PC-9 (cell line): ENCODE results near the gene ZNF784.

ENCODE experiments used
- EZH2 ChIP-seq: fragments of 200-600 bp; sonication (generic); IDR thresholded peaks from 2 replicates; pipeline ENCODE4 v1.8.0; 2017; ENCODE audit warnings: antibody characterized with exemption, low read depth
- TF ChIP-seq, protein P1 (sequence below): fragments of 200-600 bp; sonication (generic); conservative IDR thresholded peaks from 2 replicates; pipeline ENCODE4 v1.6.1; 2017; ENCODE audit warnings: mixed run types, antibody characterized with exemption, mild to moderate bottlenecking, moderate library complexity

DNA sequence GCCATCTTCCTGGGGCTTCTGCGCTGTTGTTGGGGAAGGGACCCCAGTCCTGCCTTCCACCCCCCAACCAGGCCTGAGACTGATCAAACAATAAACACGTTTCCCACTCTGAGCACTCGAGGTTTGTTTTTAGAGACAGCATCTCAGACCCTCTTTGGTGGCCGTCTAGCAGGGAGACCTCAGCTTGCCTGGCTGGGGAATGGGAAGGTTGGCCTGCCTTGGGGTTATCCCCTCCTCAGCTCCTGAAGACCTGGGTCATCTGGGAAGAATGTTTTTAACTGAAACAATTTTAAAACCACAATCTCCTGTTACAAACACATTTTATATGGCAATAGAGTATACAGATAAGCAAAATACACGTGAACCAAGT lies 21.1 kb upstream of the ZNF784 start:
- no peak for TF ChIP-seq EZH2
- TF ChIP-seq, protein P1, sequence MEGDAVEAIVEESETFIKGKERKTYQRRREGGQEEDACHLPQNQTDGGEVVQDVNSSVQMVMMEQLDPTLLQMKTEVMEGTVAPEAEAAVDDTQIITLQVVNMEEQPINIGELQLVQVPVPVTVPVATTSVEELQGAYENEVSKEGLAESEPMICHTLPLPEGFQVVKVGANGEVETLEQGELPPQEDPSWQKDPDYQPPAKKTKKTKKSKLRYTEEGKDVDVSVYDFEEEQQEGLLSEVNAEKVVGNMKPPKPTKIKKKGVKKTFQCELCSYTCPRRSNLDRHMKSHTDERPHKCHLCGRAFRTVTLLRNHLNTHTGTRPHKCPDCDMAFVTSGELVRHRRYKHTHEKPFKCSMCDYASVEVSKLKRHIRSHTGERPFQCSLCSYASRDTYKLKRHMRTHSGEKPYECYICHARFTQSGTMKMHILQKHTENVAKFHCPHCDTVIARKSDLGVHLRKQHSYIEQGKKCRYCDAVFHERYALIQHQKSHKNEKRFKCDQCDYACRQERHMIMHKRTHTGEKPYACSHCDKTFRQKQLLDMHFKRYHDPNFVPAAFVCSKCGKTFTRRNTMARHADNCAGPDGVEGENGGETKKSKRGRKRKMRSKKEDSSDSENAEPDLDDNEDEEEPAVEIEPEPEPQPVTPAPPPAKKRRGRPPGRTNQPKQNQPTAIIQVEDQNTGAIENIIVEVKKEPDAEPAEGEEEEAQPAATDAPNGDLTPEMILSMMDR: no peak
